KG1 (cell line): ENCODE data around the gene RNF145.

ENCODE experiments used
- DNase-seq: peaks from one replicate; lab custom pipeline; 2025; lab: John Stamatoyannopoulos, UW

The RNF145 gene

DNA sequence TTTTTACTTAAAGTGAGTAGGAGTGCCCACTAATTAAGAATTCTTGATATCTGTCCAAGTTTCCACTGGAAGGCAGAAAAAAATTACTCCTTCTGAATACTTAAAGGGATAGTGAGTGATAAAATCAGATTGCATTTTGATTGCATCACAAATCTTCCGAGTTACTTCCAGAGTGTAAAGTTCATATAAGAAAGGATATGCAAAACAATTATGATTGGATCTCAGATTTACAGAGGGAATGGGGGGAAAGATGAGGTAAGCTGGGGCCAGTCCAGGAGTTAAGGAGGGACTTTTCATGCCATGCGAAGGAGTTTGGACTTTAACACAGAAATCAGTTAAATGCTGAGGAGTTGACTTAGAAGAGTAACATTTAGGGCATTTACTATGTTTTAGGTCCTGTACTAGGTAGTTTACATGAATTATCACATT is 9.3 kb upstream of the RNF145 start:
- no peak for DNase-seq

DNA sequence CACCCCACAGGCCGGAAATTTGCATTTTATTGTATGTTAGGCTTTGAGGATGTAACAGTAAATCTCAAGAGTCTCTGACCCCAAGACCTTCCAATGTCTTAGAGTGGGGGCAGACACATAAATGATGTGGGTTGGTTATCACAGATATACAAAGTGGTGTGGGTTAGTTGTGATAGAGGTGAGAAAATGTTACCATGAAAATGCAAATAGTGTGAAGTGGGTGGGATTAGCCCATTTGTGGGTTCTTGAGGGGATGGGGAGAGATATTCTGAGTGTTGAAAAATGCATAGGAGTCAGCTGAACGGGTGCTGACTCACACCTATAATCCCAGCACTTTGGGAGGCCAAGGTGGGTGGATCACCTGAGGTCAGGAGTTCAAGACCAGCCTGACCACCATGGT is 7.9 kb upstream of the RNF145 start:
- no peak for DNase-seq

DNA sequence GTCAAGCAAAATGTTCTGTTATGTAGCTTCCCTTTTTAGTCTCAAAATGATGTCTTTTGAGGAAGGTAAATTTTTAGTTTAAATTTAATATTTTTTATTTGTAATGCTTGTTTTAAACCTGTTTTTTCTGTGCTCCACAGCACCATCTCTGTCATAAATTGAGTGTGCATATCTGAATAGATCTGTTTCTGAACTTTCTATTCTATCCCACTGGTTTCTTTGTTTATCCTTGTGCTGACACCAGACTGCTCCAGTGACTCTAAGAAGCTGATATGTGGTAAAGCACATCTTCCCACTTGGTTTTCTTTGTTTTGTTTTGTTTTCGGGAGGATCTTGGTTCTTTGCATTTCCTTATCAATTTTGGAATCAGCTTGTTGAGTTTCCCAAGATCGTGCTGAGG is 7.1 kb upstream of the RNF145 start:
- DNase-seq = no peak

DNA sequence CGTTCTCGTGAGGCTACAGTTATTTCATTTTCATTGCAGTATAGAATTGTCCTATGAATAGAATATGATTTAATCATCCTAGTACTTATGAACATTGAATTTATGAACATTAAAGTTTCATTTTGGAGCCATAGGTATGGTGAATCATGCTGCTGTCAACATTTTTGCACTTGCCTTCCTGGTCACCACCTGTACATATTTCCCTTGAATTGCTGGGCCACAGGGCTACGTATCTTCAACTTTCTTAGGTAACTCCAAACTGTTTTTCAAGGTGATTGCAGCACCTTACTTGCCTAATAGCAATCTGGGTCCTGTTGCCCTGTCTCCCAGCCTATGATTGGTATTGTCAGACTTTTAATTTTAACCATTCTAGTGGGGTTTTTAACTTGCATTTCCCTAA is 6.5 kb upstream of the RNF145 start:
- DNase-seq = no peak

DNA sequence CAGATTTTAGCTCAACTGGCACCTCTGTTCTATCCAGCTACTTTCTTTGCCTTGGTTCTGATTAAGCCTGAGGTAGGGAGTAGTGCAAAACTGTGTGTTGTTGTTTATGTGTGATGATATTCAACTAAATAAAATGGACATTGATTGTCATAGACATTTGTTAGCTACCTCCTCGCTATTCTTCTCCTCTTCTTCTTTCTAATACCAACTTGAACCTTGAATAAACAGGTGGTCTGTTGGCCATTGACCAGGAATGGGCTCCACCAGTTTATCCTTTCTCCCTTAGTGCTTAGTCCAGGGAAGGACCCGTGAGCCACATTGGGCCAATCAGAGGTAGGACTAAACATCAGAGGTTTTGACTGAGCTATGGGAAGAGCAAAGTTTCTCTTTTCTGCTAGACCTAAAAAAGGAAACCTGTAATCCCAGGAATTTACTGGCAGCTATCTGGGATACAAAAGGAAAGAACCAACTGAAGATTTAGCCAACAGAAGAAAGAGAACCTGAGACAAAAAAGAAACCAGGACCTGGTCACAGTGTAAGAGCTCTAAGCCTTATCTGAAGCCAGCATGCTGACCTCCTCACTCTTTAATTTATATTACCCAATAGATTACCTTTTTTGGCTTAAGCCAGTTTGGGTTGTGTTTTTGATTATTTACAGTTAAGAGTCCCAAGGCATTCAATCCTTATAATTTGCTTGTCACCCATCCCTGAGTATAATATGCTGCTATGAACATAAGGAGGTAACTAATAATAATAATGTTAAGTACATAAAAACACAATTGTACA is 5.3 kb upstream of the RNF145 start:
- no peak for DNase-seq

DNA sequence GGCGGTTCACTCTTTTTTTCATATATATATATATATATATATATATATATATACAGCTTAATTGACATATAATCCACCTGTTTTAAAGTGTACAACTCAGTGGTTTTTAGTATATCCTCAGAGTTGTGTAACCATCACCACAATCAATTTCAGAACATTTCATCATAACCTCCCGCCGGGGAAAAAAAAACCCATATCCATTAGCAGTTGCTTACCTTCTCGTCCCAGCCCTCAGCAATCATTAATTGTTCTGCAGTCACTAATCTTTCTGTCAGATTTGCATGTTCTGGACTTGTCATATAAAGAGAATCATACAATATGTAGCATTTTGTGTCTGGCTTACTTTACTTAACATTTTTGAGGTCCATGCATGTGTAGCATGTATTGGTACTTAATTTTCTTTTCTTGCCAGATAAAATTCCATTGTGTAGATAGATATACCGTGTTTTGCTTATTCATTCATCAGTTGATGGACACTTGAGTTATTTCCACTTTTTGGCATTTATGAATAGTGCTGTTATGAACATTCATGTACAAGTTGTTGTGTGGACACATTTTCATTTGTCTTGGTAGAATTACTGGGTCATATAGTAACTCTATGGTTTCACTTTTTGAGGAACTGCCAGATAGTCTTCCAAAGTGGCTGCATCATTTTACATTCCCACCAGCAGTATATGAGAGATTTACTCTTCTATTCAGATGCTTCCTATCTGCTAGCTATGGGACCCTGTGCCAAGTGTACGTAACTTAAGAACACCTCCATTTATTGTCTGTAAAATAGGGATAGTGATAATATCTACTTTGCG is 3.5 kb upstream of the RNF145 start:
- no peak for DNase-seq

DNA sequence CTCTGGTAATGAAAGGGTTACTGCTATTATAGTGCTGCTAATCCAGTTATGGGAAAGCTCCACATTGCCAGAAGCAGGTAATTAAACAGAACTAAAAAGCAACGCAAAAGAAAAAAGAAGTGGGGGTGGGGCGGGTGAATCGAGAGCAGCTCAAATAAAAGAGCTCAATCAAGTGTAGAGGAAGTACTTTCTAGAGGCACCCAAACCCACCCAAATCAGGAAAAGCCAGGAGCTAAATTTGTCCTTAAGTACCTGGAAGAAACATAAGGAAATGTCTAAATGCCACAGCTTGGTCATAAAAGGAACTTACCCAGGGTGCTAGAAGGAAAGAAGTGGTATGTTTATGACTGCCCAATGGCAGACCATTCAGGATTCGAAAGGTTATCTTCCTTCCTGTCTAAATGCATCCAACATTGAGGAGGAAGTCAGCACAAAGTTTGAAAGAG is 2.4 kb upstream of the RNF145 start:
- DNase-seq = no peak

DNA sequence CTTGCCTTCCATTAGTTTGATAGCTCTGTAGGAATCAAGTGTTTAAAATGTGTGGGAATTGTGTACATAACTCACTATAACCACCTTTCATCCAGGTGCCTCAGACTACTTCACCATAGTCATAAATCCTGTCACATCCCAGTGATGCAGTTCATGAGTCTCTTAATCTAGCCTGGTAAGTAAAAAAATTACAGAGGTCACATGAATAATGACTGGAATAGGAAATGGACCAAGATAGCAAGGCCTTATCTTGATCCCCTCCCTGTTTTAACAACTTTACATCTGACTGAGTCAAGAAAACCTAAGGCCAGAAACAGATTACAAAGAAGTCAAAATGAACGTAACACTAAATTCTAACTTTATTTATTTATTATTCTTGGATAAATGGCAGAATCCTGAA is 1.5 kb upstream of the RNF145 start:
- no peak for DNase-seq

DNA sequence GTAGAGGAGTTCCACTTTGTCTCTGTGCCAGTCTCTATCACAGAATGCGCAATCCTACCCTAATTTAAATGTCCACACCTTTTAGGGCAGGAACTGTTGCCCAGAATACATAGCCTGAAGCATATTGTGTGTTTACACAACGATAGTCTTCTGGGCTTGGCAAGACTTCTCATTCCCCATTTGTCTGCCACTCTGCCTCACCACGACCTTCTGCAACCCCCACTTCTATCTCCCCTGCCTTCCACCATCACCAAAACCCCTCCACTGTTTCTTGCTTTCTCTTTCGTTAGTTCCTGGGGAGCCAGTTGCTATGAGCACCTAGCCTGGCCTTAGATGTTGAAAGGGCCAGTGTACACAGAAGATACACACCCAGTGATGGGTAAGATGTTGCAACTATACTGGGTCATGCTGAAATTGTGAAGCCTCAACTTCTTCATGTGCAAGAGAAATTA is 883 bp upstream of the RNF145 start:
- DNase-seq = no peak

DNA sequence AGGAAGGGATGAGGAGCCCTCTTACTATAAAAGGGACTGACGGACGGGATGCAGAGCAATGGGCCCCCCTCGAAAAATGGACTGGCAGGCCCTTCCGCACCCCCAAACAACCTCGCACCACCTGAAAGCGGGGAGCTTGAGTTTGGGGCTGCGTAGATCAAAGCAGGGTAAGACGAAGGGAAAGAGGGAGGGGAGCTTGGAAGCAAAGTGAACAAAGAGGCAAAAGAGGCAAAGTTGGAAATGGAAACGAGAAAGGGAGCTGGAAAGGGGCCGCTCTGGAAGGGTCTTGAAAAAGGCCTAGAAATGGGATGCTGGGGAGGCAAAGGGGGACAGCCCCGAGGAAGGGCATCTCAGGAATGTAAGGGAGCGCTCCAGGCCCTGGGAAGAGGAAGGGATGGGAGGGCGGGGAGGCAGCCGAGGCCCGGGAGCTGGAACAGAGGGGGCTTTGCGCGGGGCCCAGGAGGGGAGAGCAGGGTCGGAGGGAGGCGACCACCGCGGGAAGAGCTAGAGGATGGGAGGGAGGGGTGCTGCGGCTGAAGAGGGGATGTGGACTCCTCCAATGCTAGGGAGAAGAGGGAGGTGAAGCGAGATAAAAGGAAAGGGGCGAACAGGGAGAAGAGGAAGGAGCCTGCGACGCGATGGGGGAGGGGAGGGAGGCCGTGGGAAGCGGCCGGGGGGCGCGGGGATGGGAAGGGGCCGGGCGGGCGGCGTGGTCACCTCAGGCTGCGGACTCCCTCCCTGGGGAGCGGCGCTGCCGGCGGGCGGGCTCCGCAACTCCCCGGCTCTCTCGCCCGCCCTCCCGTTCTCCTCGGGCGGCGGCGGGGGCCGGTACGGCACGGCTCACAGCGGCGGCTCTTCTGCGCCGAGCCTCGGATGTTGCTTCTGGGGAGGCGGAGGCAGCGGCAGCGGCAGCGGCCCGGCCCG is 577 bp downstream of the RNF145 start:
- no peak for DNase-seq

DNA sequence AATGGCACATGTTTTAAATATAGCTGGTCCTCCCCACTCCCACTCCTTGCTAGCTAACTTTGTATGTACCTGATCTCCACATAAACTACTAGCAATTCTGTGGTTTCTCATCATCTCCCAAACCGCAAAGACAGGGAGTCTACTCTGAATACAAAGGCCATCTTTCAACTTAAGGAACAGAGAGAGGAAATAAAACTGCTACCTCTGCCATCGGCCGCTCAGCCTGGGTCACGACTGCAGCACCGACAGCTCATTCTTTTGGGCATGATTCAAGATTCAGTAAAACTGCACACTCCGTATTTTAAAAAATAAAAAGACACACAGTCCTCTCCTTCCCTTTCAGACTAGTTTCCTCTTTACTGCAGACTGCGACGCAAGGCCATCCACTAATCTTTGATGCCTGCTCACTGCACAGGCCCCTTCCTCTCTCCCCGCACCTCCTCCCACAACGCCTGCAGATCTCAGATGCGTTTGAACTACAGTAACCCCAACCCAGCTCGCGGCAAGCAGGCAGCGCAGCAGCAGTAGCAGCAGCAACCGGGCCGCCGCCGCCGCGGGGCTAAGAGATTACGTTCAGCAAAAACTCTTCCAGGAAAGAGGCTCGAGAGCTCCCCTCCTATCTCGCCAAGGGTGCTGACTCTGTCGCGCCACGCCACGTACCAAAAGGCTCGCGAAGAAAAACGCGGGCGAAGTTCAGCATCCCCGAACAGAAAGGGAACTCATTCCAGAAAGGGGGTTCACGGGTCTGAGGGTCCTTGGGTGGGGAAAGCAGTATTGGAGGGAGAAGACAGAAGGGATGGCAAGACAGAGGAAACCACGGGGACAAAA is 1.5 kb downstream of the RNF145 start:
- peak; percentile 20 for DNase-seq

DNA sequence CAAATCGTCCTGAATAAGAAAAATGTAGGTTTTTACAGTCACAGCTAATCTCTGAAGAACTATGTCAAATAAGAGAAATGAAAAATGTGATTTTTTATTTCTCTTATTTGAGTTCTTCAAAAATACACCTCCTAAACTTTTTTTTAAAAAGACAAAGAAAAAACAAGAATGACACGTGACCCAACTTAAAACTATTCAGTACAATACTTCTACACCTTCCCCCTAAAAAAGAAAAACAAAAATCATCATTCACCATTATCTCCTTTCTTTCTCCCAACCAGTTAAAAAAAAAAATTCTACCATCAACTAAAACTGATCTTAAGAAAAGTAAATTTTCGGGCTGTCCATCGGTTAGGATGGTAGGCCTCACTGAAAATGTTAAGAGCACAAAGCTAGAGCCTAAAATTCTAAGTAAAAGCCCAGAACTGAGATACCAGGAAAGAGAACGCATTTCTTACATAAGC is 2.1 kb downstream of the RNF145 start:
- DNase-seq = no peak

DNA sequence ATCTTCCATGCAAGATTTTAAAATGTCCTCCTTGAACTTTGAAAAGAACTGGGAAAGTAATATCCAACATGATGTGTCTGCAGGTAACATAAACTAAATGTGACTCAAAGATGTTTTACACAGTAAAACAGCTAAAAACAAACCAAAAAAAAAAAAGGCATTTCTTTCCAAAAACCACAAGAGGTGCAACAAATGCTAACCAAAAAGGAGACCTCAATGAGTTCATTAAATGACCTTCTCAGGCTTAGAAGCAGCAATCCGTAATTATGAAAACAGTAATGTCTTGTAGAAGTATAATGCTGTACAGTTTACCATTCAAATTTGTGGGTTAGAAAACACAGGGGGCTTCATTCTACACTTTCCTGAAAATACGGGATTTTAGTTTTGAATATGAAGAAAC is 2.5 kb downstream of the RNF145 start:
- no peak for DNase-seq

DNA sequence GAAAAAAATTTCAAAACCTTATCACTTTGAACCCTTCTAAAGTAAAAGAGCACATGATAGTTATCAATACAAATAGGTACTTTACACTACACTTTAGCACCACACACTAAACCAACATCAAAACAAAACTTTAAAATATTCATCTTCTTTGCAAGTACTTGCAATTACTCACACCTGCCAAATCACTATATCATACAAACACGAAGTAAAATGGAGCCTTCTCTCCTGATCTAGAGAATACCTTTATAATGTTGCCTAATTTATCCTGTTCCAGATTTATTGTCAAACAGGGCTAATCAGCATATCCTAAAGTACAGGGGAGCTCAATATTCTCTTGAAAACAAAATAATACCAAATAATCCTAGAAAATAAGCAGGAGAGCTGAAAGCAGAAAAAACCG is 3.0 kb downstream of the RNF145 start:
- no peak for DNase-seq

DNA sequence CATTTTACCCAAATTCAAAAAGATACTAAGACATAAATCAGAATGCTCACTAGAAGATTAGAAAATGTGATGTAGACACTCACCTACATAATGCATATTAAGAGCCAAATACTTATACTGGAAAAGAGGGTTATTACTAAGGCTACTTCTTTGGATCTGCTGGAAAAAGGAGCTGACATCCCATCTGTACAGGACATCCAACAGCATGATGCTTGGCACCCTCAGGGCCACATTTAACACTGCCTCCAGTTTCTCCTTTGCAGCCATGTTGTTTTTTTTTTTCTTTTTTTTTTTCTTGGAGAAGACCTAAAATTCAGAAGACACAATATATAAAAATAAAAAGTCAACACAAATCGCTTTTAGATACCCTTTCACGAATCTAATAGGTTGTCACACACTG is 6.0 kb downstream of the RNF145 start:
- no peak for DNase-seq

DNA sequence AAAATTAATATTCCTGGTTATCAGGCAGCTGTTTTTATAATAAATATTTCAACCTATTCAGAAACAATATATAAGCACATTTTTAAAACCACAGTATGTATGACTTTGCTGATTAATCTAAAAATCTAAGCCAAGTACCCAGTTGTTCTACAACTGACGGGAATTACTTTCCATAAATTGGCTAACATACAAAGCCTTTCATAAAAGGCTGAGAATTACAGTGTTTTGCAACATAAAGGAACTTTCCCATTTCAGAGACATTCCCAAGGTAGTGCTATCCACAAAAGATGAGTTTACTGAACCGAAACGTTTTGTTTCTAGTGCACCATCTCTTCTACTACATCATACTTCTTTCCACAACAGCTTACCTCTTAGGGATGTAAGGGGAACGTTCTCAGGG is 7.2 kb downstream of the RNF145 start:
- no peak for DNase-seq

DNA sequence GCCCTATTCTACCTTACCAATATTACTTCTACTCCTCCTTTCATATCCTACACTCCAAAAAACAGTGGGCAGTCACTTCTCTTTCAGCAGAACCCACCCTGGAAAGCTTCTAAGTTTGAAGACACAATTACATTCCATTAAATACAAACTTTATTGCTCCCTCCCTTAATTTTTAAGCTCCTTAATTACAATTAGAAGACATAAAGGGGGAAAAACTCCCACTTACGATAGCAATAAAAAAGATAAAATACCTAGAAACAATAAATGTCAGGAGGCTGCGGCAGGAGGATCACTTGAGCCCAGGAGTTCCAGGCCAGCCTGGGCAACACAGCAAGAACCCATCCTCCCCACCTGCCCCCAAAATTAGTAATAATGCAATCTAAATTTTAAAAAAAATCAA is 9.6 kb downstream of the RNF145 start:
- DNase-seq = no peak

DNA sequence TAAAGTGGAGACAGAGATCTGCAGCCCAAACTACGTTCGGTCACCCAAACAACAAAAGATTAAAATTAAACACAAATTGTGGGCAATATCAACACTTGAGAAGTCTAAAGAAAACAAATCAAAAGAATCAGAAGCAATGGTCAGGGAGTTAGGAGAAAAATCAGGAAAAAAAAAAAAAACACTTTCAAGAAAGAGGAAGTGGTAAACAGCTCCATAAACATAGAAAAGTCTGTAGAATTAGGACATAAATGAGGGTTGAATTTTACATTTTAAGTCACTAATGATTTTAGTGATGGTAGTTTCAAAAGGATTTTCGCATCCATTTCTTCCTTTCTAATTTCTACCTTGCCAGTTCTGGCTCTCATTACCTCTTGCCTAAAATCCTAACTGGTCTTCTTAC is 10.1 kb downstream of the RNF145 start:
- DNase-seq = no peak

DNA sequence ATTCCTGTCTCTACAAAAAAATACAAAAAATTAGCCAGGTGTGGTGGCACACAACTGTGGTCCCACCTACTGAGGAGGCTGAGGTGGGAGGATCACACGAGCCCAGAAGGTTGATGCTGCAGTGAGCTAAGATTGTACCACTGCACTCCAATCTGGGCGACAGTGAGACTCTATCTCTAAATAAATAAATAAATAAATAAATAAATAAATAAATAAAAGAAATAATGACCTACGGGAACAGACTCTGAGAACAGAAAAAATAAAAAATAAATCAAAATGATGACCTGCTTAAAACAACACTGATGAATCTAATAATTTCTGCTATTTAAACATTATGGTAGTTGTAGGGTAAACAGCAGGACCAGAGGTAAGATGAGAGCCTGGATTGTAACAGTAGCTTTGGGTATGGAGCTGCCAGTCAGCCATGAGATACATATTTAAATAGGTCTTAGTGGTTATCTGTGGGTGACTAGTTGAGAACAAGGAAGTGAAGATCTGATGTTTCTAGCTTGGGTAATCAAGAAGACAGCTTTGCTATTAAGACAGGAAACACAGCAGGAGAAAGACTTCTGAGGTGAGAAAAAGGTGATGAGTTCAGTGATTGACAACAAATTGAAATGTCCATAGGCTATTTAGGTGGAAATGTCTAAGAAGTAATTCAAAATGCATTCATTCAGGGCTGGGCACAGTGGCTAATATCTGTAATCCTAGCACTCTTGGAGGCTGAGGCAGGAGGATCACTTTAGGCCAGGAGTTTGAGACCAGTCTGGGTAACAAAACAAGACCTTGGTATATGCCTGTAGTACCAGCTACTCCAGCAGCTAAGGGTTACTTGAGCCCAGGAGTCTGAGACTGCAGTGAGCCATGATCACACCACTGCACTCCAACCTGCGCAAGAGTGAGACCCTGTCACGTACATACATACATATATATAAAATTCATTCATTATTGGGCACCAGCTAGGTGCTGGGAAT is 11.0 kb downstream of the RNF145 start:
- no peak for DNase-seq

DNA sequence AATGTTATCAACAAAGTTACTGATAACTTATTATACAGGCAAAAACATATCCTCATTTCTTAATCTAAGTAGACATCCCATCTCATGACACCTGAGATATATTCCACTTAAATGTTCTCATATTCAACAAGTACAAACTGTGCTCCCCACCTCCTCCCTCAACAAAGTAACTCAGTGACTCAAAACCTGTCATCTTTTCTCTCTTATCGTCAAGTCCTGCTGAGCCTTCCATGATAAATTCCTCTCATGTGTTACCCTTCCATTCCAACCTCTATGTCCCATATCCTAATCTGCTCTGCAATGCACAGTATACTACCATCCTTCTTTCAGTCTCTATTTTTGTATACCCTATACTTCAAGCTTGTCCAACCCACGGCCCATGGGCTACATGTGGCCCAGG is 13.6 kb downstream of the RNF145 start:
- DNase-seq = no peak
